Osteoblast (primary cell): ENCODE results near the gene PIEZO2. TPM values are rescaled to one million over a fixed set of nuclear protein-coding genes. Genes with fewer than 3 reads are reported as not detected.

Source experiments
- DNase-seq: peaks from one replicate; pipeline ENCODE4 v3.0.0; 2011; ENCODE audit warnings: low spot score, mixed read lengths; ENCODE audit not compliant: insufficient read length; ENCODE audit errors: missing footprints
- H2AFZ ChIP-seq: 2 replicates; pipeline ENCODE4 v1.6.0; 2011; ENCODE audit warnings: mild to moderate bottlenecking, low read length
- H3K27ac ChIP-seq: 2 replicates; pipeline ENCODE4 v1.5.1; 2011; ENCODE audit warnings: mild to moderate bottlenecking, low read depth, low read length, moderate library complexity
- H3K27me3 ChIP-seq: 2 replicates; pipeline ENCODE4 v1.6.0; 2012; ENCODE audit warnings: mild to moderate bottlenecking, control low read depth, inconsistent platforms, low read length, moderate library complexity; ENCODE audit not compliant: insufficient read depth
- H3K36me3 ChIP-seq: 2 replicates; pipeline ENCODE4 v1.5.1; 2011; ENCODE audit warnings: mild to moderate bottlenecking, low read length, control low read depth, moderate library complexity; ENCODE audit not compliant: insufficient read depth
- H3K4me1 ChIP-seq: 2 replicates; pipeline ENCODE4 v1.5.1; 2011; ENCODE audit warnings: mild to moderate bottlenecking, low read length, control low read depth, moderate library complexity; ENCODE audit not compliant: insufficient read depth
- H3K4me2 ChIP-seq: 2 replicates; pipeline ENCODE4 v1.6.0; 2011; ENCODE audit warnings: mild to moderate bottlenecking, low read length; ENCODE audit not compliant: insufficient read depth
- H3K4me3 ChIP-seq: fragments of 200-600 bp; sonication (generic); 3 replicates; pipeline ENCODE4 v1.5.1; 2012; ENCODE audit warnings: mild to moderate bottlenecking, low read length, inconsistent platforms; ENCODE audit not compliant: insufficient read depth
- H3K79me2 ChIP-seq: 2 replicates; pipeline ENCODE4 v1.6.0; 2012; ENCODE audit warnings: mild to moderate bottlenecking, low read length, control low read depth, inconsistent platforms; ENCODE audit not compliant: insufficient read depth
- H3K9me3 ChIP-seq: 2 replicates; pipeline ENCODE4 v1.5.1; 2011; ENCODE audit warnings: low read depth, low read length, control low read depth
- H4K20me1 ChIP-seq: 2 replicates; pipeline ENCODE4 v1.6.0; 2012; ENCODE audit warnings: mild to moderate bottlenecking, low read length, control low read depth; ENCODE audit not compliant: insufficient read depth
- total RNA-seq: library from RNA; depleted of rRNA; stranded (reverse); fragments of >200 nt; gene quantifications from 2 replicates; pipeline ENCODE4 v1.2.3, GENCODE V29; 2012
- TF ChIP-seq, protein P1 (sequence below): IDR thresholded peaks from 2 replicates; pipeline ENCODE4 v1.5.1; 2011; ENCODE audit warnings: mild to moderate bottlenecking, low read depth, low read length, moderate library complexity; ENCODE audit errors: extremely low read depth

The PIEZO2 gene
- total RNA-seq, 1 donor = 46.7 TPM

DNA sequence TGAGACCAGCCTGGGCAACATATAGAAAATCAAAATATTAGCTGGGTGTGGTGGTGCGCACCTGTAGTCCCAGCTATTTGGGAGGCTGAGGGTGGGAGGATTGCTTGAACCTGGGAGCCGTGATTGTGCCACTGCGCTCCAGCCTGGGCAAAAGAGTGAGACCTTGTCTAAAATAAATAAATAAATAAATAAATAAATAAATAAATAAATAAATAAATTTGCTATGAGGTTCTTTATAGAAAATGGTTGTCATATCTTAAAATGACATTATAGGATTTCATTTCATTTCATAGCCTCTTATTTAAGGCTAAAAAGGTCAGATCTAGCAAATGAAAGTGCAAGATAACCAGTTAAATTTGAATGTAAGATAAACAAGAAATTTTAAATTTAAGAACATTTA, 430.6 kb downstream of the PIEZO2 start:
- Histone ChIP-seq H3K9me3 (no peaks in the 10 kb centered on the region), H3K4me3 (no peak overlapping the region), H4K20me1 (no peaks in the 10 kb centered on the region), H2AFZ (no peak overlapping the region), H3K79me2 (no peaks in the 10 kb centered on the region), H3K36me3 (no peaks in the 10 kb centered on the region), H3K4me2 (no peak overlapping the region), H3K27ac (no peak overlapping the region), H3K4me1 (no peaks in the 10 kb centered on the region), H3K27me3 (no peaks in the 10 kb centered on the region)
- TF ChIP-seq, protein P1, sequence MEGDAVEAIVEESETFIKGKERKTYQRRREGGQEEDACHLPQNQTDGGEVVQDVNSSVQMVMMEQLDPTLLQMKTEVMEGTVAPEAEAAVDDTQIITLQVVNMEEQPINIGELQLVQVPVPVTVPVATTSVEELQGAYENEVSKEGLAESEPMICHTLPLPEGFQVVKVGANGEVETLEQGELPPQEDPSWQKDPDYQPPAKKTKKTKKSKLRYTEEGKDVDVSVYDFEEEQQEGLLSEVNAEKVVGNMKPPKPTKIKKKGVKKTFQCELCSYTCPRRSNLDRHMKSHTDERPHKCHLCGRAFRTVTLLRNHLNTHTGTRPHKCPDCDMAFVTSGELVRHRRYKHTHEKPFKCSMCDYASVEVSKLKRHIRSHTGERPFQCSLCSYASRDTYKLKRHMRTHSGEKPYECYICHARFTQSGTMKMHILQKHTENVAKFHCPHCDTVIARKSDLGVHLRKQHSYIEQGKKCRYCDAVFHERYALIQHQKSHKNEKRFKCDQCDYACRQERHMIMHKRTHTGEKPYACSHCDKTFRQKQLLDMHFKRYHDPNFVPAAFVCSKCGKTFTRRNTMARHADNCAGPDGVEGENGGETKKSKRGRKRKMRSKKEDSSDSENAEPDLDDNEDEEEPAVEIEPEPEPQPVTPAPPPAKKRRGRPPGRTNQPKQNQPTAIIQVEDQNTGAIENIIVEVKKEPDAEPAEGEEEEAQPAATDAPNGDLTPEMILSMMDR = no peak
- no peak for DNase-seq

DNA sequence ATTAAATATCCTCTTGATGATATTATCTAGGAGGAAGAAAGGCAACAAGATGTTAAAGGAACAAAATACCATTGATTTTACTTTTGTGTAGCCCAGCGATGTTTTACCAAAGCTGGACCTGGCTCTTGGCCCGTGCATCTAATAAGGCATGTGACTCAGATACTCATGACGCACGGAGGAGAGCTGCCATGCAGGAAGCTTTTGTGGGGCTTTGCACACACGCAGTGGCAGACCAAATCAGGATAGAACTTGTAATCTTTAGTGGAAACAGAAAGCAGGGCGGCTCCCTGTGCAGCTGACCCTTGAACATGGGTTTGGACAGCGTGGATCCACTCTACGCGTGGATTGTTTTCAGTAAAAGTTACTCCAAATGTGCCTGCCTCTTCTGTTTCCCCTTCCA, 433.6 kb downstream of the PIEZO2 start:
- H3K27me3 ChIP-seq = no peaks in the 10 kb centered on the region
- DNase-seq = no peak
- no peak overlapping the region for H3K4me3 ChIP-seq

DNA sequence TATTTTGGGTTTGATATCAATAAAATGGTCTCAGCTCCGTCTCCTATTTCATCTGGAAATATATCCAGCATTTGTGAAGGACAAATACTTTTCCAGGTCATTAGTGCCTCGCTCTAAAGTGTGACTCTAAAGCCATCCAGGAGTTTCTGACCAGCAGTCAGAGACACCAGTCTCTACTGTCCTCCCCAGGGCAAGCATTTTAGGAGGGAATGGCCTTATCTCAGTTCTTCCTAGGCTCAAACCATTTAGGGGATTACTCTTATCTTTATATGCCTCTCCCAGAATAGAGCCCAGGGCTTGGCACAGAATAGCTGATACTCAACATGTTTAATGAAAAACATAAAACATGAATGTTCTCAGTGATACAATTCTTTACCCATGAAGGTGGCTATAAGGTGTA, 436.0 kb downstream of the PIEZO2 start:
- Histone ChIP-seq H3K4me1 (no peaks in the 10 kb centered on the region), H3K79me2 (no peaks in the 10 kb centered on the region), H3K9me3 (no peaks in the 10 kb centered on the region), H3K27ac (no peak overlapping the region), H3K36me3 (no peaks in the 10 kb centered on the region), H3K4me3 (no peak overlapping the region), H4K20me1 (no peaks in the 10 kb centered on the region), H3K27me3 (no peaks in the 10 kb centered on the region), H3K4me2 (no peak overlapping the region), H2AFZ (no peak overlapping the region)
- DNase-seq = no peak
- TF ChIP-seq, protein P1 = no peak

More for the DNA sequence above, 433.6 kb downstream of the PIEZO2 start:
- no peaks in the 10 kb centered on the region for H3K4me1 ChIP-seq
- H3K4me2 ChIP-seq = no peak overlapping the region
- TF ChIP-seq, protein P1 = no peak
- H3K36me3 ChIP-seq = no peaks in the 10 kb centered on the region
- no peak overlapping the region for H2AFZ ChIP-seq
- H3K9me3 ChIP-seq = no peaks in the 10 kb centered on the region
- no peak overlapping the region for H3K27ac ChIP-seq
- no peaks in the 10 kb centered on the region for H3K79me2 ChIP-seq
- H4K20me1 ChIP-seq = no peaks in the 10 kb centered on the region

DNA sequence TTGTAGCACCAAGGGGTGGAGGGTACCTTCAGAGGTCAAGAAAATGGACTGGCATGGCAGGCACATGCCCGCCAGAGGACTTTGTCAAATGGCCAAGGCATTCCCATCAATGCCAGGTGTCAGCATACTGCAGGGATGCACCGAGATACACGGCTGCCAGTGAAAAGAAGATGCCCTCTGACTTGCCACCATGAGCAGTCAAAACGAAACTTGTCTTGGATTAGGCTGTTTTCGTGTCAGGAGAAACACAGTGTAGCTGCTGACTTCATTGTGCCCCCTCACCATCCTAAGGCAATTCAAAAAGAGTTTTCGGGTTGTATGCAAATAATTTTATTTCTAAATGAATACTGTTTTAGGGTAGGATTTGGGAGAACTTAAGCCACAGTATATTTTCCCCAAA, 442.1 kb downstream of the PIEZO2 start:
- no peaks in the 10 kb centered on the region for H3K36me3 ChIP-seq
- H3K4me1 ChIP-seq = no peaks in the 10 kb centered on the region
- H4K20me1 ChIP-seq = no peaks in the 10 kb centered on the region
- no peak for DNase-seq
- H3K4me3 ChIP-seq = no peak overlapping the region
- H3K9me3 ChIP-seq = no peaks in the 10 kb centered on the region
- H2AFZ ChIP-seq = no peak overlapping the region
- H3K4me2 ChIP-seq = no peak overlapping the region
- TF ChIP-seq, protein P1 = no peak
- no peaks in the 10 kb centered on the region for H3K79me2 ChIP-seq
- no peaks in the 10 kb centered on the region for H3K27me3 ChIP-seq
- H3K27ac ChIP-seq = no peak overlapping the region
